ENCODE results near the gene ABHD16B. TPM values are rescaled to one million over a fixed set of nuclear protein-coding genes. Genes with fewer than 3 reads are reported as not detected.

The ABHD16B gene
- total and polyA plus RNA-seq, 2 of the 13 experiments (the other 11 are each of a cell fraction or from before 2014, with no cell fraction given) = not detected

DNA sequence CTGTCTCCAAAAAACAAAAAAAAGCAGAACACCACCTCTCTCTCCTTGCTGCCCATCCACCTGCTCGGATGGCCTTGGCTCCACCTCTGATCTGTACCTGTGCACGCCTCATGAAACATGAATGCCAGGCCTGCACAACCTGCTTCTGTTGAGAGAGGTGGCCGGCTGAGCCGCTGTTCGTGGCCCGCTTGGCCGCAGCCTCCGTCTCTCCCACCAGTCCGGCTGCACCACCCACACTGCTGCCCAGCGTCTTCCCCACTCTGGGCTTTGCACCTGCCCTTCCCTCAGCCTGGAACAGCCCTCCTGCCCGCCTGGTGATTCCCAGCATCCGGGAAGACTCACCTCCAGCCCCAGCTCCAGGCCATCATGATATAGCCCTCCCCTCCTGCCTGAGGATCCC lies 18.1 kb upstream of the ABHD16B start:
- 48% methylated on average over 12 of the region's 12 CpGs for WGBS (ENCODE audit: low lambda C conversion rate)
- Histone ChIP-seq H4K20me1 (ENCODE audit: insufficient read depth, low read length) (no peaks in the 10 kb centered on the region), H3K27ac (ENCODE audit: extremely low read length, insufficient read depth, low read length) (no peak overlapping the region), H3K36me3 (replicated peaks in 1 of 2; ENCODE audit: control insufficient read depth in 1 of 2, insufficient read depth in 2 of 2, low read length in 2 of 2) (no peaks in the 10 kb centered on the region), H2AFZ (ENCODE audit: low read length) (no peak overlapping the region), H3K4me3 (replicated peaks in 1 of 3; ENCODE audit: insufficient read depth in 1 of 3, low read depth in 2 of 3, low read length in 3 of 3) (no peak overlapping the region), H3K9me3 (ENCODE audit: low read length) (no peaks in the 10 kb centered on the region), H3K79me2 (ENCODE audit: insufficient read depth, low read length) (no peaks in the 10 kb centered on the region), H3K27me3 (ENCODE audit: control insufficient read depth in 1 of 2, insufficient read depth in 2 of 2, low read length in 2 of 2) (peaks cover 17 to 55% of the 10 kb centered on the region in 2 experiments), H3K9ac (ENCODE audit: insufficient read depth, low read depth, low read length) (no peak overlapping the region), H3K4me1 (ENCODE audit: insufficient read depth, low read length) (peaks cover 59% of the 10 kb centered on the region), H3K4me2 (ENCODE audit: low read depth, low read length) (no peak overlapping the region)
- in situ Hi-C loops (cut with HindIII; ENCODE audit: extremely low pct_ligation_motif_present, low pct_unique_long_range_greater_than_20kb) = no loop called here
- ChIA-PET POLR2A (interaction anchor here (2.1 kb wide), 1 partner anchor 11 kb away, joined by 6 read pairs; no protein-coding TSS in a partner anchor), CTCF (ENCODE audit: low intra/inter-chr PET ratio, low total read pairs) (no interaction called here)
- FAIRE-seq (no peak), ATAC-seq (no peak), DNase-seq (ENCODE audit: low spot score) (no peak)
- no TSS peak for BruUV-seq (replicated peaks)
- intact Hi-C loops (cut with micrococcal nuclease; ENCODE audit: unreplicated experiment) = no loop called here
- TF ChIP-seq, protein P1, sequence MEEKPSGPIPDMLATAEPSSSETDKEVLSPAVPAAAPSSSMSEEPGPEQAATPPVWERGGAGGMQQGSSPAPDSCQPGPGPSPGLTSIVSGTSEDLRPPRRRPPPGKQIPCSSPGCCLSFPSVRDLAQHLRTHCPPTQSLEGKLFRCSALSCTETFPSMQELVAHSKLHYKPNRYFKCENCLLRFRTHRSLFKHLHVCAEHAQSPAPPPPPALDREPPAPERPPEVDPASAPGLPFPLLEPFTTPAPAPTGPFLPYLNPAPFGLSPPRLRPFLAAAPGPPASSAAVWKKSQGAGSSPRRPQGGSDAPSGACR (CRISPR knock-in tag; IDR thresholded peaks at IDR 0.05) = no peak
- TF ChIP-seq ZNF75D (CRISPR knock-in tag; IDR thresholded peaks at IDR 0.05; ENCODE audit: borderline replicate concordance) = no peak
- no peak for TF ChIP-seq JUN (CRISPR knock-in tag; IDR thresholded peaks at IDR 0.05)
- TF ChIP-seq, protein P2, sequence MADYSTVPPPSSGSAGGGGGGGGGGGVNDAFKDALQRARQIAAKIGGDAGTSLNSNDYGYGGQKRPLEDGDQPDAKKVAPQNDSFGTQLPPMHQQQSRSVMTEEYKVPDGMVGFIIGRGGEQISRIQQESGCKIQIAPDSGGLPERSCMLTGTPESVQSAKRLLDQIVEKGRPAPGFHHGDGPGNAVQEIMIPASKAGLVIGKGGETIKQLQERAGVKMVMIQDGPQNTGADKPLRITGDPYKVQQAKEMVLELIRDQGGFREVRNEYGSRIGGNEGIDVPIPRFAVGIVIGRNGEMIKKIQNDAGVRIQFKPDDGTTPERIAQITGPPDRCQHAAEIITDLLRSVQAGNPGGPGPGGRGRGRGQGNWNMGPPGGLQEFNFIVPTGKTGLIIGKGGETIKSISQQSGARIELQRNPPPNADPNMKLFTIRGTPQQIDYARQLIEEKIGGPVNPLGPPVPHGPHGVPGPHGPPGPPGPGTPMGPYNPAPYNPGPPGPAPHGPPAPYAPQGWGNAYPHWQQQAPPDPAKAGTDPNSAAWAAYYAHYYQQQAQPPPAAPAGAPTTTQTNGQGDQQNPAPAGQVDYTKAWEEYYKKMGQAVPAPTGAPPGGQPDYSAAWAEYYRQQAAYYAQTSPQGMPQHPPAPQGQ (CRISPR knock-in tag; IDR thresholded peaks at IDR 0.05; ENCODE audit: borderline replicate concordance) = no peak
- TF ChIP-seq MAZ (IDR thresholded peaks at IDR 0.05; ENCODE audit: borderline replicate concordance, low read depth, low read length) = no peak
- 0 out of 2 replicates have a peak, but pooled peaks have one; percentile 21 for TF ChIP-seq MAZ (CRISPR knock-in tag; IDR thresholded peaks at IDR 0.05; ENCODE audit: low read depth)
- TF ChIP-seq ZNF788 (CRISPR knock-in tag; IDR thresholded peaks at IDR 0.05; ENCODE audit: borderline replicate concordance) = 0 out of 2 replicates have a peak, but pooled peaks have one; percentile 42
- TF ChIP-seq, protein P3, sequence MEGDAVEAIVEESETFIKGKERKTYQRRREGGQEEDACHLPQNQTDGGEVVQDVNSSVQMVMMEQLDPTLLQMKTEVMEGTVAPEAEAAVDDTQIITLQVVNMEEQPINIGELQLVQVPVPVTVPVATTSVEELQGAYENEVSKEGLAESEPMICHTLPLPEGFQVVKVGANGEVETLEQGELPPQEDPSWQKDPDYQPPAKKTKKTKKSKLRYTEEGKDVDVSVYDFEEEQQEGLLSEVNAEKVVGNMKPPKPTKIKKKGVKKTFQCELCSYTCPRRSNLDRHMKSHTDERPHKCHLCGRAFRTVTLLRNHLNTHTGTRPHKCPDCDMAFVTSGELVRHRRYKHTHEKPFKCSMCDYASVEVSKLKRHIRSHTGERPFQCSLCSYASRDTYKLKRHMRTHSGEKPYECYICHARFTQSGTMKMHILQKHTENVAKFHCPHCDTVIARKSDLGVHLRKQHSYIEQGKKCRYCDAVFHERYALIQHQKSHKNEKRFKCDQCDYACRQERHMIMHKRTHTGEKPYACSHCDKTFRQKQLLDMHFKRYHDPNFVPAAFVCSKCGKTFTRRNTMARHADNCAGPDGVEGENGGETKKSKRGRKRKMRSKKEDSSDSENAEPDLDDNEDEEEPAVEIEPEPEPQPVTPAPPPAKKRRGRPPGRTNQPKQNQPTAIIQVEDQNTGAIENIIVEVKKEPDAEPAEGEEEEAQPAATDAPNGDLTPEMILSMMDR (CRISPR knock-in tag; IDR thresholded peaks at IDR 0.05) = no peak
- no peak for TF ChIP-seq ZNF556 (CRISPR knock-in tag; IDR thresholded peaks at IDR 0.05; ENCODE audit: borderline replicate concordance)
- no peak for TF ChIP-seq ZNF136 (CRISPR knock-in tag; IDR thresholded peaks at IDR 0.05; ENCODE audit: low read depth)
- no peak for TF ChIP-seq RELA (CRISPR knock-in tag; IDR thresholded peaks at IDR 0.05)
- TF ChIP-seq, protein P4, sequence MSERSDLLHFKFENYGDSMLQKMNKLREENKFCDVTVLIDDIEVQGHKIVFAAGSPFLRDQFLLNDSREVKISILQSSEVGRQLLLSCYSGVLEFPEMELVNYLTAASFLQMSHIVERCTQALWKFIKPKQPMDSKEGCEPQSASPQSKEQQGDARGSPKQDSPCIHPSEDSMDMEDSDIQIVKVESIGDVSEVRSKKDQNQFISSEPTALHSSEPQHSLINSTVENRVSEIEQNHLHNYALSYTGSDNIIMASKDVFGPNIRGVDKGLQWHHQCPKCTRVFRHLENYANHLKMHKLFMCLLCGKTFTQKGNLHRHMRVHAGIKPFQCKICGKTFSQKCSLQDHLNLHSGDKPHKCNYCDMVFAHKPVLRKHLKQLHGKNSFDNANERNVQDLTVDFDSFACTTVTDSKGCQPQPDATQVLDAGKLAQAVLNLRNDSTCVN (CRISPR knock-in tag; IDR thresholded peaks at IDR 0.05; ENCODE audit: borderline replicate concordance) = no peak
- TF ChIP-seq, protein P5, sequence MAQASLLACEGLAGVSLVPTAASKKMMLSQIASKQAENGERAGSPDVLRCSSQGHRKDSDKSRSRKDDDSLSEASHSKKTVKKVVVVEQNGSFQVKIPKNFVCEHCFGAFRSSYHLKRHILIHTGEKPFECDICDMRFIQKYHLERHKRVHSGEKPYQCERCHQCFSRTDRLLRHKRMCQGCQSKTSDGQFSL (CRISPR knock-in tag; IDR thresholded peaks at IDR 0.05) = no peak
- TF ChIP-seq MYNN (CRISPR knock-in tag; IDR thresholded peaks at IDR 0.05; ENCODE audit: low read depth) = no peak
- TF ChIP-seq, protein P6, sequence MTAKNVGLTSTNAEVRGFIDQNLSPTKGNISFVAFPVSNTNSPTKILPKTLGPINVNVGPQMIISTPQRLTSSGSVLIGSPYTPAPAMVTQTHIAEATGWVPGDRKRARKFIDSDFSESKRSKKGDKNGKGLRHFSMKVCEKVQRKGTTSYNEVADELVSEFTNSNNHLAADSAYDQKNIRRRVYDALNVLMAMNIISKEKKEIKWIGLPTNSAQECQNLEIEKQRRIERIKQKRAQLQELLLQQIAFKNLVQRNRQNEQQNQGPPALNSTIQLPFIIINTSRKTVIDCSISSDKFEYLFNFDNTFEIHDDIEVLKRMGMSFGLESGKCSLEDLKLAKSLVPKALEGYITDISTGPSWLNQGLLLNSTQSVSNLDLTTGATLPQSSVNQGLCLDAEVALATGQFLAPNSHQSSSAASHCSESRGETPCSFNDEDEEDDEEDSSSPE (CRISPR knock-in tag; IDR thresholded peaks at IDR 0.05) = no peak
- 0 out of 2 replicates have a peak, but pooled peaks have one; percentile 40 for TF ChIP-seq EED (CRISPR knock-in tag; IDR thresholded peaks at IDR 0.05)

Data from HepG2 (cell line).